Measurements from ENCODE around the gene KRTAP20-4.

KRTAP20-4 gene

GRCh38 chr21:30620522-30620921 lies at the start of gene KRTAP20-4:
TSS of gene KRTAP20-4 (plus strand) at chr21:30620627.
- no peak for TF ChIP-seq ZNF274 (IDR thresholded peaks at IDR 0.05; ENCODE audit: low read depth, low read length)
- no peak within 1 kb of the TSS for H3K4me3 ChIP-seq (ENCODE audit: low read length)

GRCh38 chr21:30577766-30578165 lies 42.7 kb upstream of the KRTAP20-4 start:
- H3K4me3 ChIP-seq (ENCODE audit: low read length) = no peak overlapping the region
- TF ChIP-seq ZNF274 (IDR thresholded peaks at IDR 0.05; ENCODE audit: low read depth, low read length) = no peak

- no peak for TF ChIP-seq ZNF274 (IDR thresholded peaks at IDR 0.05; ENCODE audit: low read depth, low read length)
- no peak overlapping the region for H3K4me3 ChIP-seq (ENCODE audit: low read length)
Measured at GRCh38 chr21:30579346-30579745, 41.1 kb upstream of the KRTAP20-4 start.

- no peak for TF ChIP-seq ZNF274 (IDR thresholded peaks at IDR 0.05; ENCODE audit: low read depth, low read length)
- H3K4me3 ChIP-seq (ENCODE audit: low read length) = no peak overlapping the region
Measured at GRCh38 chr21:30580132-30580531, 40.3 kb upstream of the KRTAP20-4 start.

GRCh38 chr21:30582870-30583269 lies 37.6 kb upstream of the KRTAP20-4 start:
- TF ChIP-seq ZNF274 (IDR thresholded peaks at IDR 0.05; ENCODE audit: low read depth, low read length) = no peak
- no peak overlapping the region for H3K4me3 ChIP-seq (ENCODE audit: low read length)

GRCh38 chr21:30590297-30590696 lies 30.1 kb upstream of the KRTAP20-4 start, which contains the start of gene KRTAP22-2:
TSS of gene KRTAP22-2 (minus strand) at chr21:30590397.
- H3K4me3 ChIP-seq (ENCODE audit: low read length) = no peak within 1 kb of the TSS
- no peak for TF ChIP-seq ZNF274 (IDR thresholded peaks at IDR 0.05; ENCODE audit: low read depth, low read length)

GRCh38 chr21:30592140-30592539 lies 28.3 kb upstream of the KRTAP20-4 start, which contains the start of gene KRTAP6-3:
TSS of gene KRTAP6-3 (plus strand) at chr21:30592440. CDS start at chr21:30592446, 6 bp downstream.
- TF ChIP-seq ZNF274 (IDR thresholded peaks at IDR 0.05; ENCODE audit: low read depth, low read length) = no peak
- H3K4me3 ChIP-seq (ENCODE audit: low read length) = no peak within 1 kb of the TSS

GRCh38 chr21:30598802-30599201 lies 21.6 kb upstream of the KRTAP20-4 start, which contains the start of gene KRTAP6-2:
TSS of gene KRTAP6-2 (minus strand) at chr21:30598902. CDS start at chr21:30598874, 28 bp downstream.
- H3K4me3 ChIP-seq (ENCODE audit: low read length) = no peak within 1 kb of the TSS
- TF ChIP-seq ZNF274 (IDR thresholded peaks at IDR 0.05; ENCODE audit: low read depth, low read length) = no peak

- TF ChIP-seq ZNF274 (IDR thresholded peaks at IDR 0.05; ENCODE audit: low read depth, low read length) = no peak
- no peak within 1 kb of the TSS for H3K4me3 ChIP-seq (ENCODE audit: low read length)
Measured at GRCh38 chr21:30600787-30601186, 19.6 kb upstream of the KRTAP20-4 start, which contains the start of gene KRTAP22-1. TSS of gene KRTAP22-1 (plus strand) at chr21:30601087.

GRCh38 chr21:30605968-30606367 lies 14.5 kb upstream of the KRTAP20-4 start:
- no peak overlapping the region for H3K4me3 ChIP-seq (ENCODE audit: low read length)

GRCh38 chr21:30612132-30612531 lies 8.3 kb upstream of the KRTAP20-4 start:
- H3K4me3 ChIP-seq (ENCODE audit: low read length) = no peak overlapping the region
- TF ChIP-seq ZNF274 (IDR thresholded peaks at IDR 0.05; ENCODE audit: low read depth, low read length) = no peak

More at GRCh38 chr21:30605968-30606367, 14.5 kb upstream of the KRTAP20-4 start:
- no peak for TF ChIP-seq ZNF274 (IDR thresholded peaks at IDR 0.05; ENCODE audit: low read depth, low read length)

GRCh38 chr21:30613836-30614235 lies 6.6 kb upstream of the KRTAP20-4 start, which contains the start of gene KRTAP6-1:
TSS of gene KRTAP6-1 (minus strand) at chr21:30613930. CDS start at chr21:30613904, 26 bp downstream.
- H3K4me3 ChIP-seq (ENCODE audit: low read length) = no peak within 1 kb of the TSS
- TF ChIP-seq ZNF274 (IDR thresholded peaks at IDR 0.05; ENCODE audit: low read depth, low read length) = no peak

GRCh38 chr21:30615199-30615598 lies 5.2 kb upstream of the KRTAP20-4 start:
- TF ChIP-seq ZNF274 (IDR thresholded peaks at IDR 0.05; ENCODE audit: low read depth, low read length) = no peak
- H3K4me3 ChIP-seq (ENCODE audit: low read length) = no peak overlapping the region

- TF ChIP-seq ZNF274 (IDR thresholded peaks at IDR 0.05; ENCODE audit: low read depth, low read length) = no peak
- H3K4me3 ChIP-seq (ENCODE audit: low read length) = no peak within 1 kb of the TSS
Measured at GRCh38 chr21:30616125-30616524, 4.3 kb upstream of the KRTAP20-4 start, which contains the start of gene KRTAP20-1. TSS of gene KRTAP20-1 (plus strand) at chr21:30616425. CDS start at chr21:30616455, 30 bp downstream.

GRCh38 chr21:30620080-30620479 lies 347 bp upstream of the KRTAP20-4 start:
- TF ChIP-seq ZNF274 (IDR thresholded peaks at IDR 0.05; ENCODE audit: low read depth, low read length) = no peak
- H3K4me3 ChIP-seq (ENCODE audit: low read length) = no peak overlapping the region

- no peak for TF ChIP-seq ZNF274 (IDR thresholded peaks at IDR 0.05; ENCODE audit: low read depth, low read length)
- H3K4me3 ChIP-seq (ENCODE audit: low read length) = no peak overlapping the region
Measured at GRCh38 chr21:30623362-30623761, 2.9 kb downstream of the KRTAP20-4 start.
